Natural killer cell (primary cell): Measurements from ENCODE around the gene SLC35F3. TPM values are rescaled to one million over a fixed set of nuclear protein-coding genes. Genes with fewer than 3 reads are reported as not detected.
"Not testable (repeated sequence)": the region's sequence is repeated elsewhere in the genome, so short reads cannot be mapped to it uniquely, and the experiment has no call there.

Experiments used
- ATAC-seq, 3 donors: fragments of 150-1000 bp in 2 of 3; fragments of 200-7000 bp in 1 of 3; cut with Tn5 transposase; 1 replicate in 1 of 3; 2 replicates in 2 of 3; pipeline ENCODE4 v1.10.0; 2021; ENCODE audit warnings: mild to moderate bottlenecking in 2 of 3, moderate library complexity in 2 of 3
- DNase-seq, 2 donors: peaks; one replicate each; pipeline versions ENCODE4 v3.0.0 to v3.0.0-alpha.2; 2013 to 2021; ENCODE audit warnings: mixed read lengths in 1 of 2
- H3K27ac ChIP-seq: one replicate; pipeline ENCODE4 v1.5.1; 2013; ENCODE audit warnings: mild to moderate bottlenecking, low read length
- H3K27me3 ChIP-seq: one replicate; pipeline ENCODE4 v1.6.1; 2013; ENCODE audit warnings: low read length; ENCODE audit not compliant: control insufficient read depth, insufficient read depth
- H3K36me3 ChIP-seq: one replicate; pipeline ENCODE4 v1.6.1; 2013; ENCODE audit warnings: low read length; ENCODE audit not compliant: control insufficient read depth, insufficient read depth
- H3K4me1 ChIP-seq: one replicate; pipeline ENCODE4 v1.6.1; 2013; ENCODE audit warnings: low read length; ENCODE audit not compliant: control insufficient read depth, insufficient read depth
- H3K4me3 ChIP-seq: one replicate; pipeline ENCODE4 v1.5.1; 2013; ENCODE audit warnings: low read length
- H3K9me3 ChIP-seq: one replicate; pipeline ENCODE4 v1.6.1; 2013; ENCODE audit warnings: low read length; ENCODE audit not compliant: control insufficient read depth, insufficient read depth
- H3K27ac Mint-ChIP-seq, 2 donors: one replicate each; pipeline ENCODE4 v1.8.0; 2022; ENCODE audit warnings: mild to moderate bottlenecking in 2 of 2, mixed read lengths in 2 of 2, moderate library complexity in 1 of 2
- H3K27me3 Mint-ChIP-seq, 2 donors: one replicate each; pipeline ENCODE4 v1.8.0; 2022; ENCODE audit warnings: low read depth in 2 of 2, mixed read lengths in 2 of 2
- H3K36me3 Mint-ChIP-seq: one replicate; pipeline ENCODE4 v1.8.0; 2022; ENCODE audit warnings: mixed read lengths
- H3K4me1 Mint-ChIP-seq, 2 donors: one replicate each; pipeline ENCODE4 v1.8.0; 2022; ENCODE audit warnings: mixed read lengths in 2 of 2
- H3K4me3 Mint-ChIP-seq: one replicate; pipeline ENCODE4 v1.8.0; 2022; ENCODE audit warnings: mild to moderate bottlenecking, moderate library complexity, mixed read lengths
- H3K9me3 Mint-ChIP-seq, 2 donors: one replicate each; pipeline ENCODE4 v1.8.0; 2022; ENCODE audit warnings: mixed read lengths in 2 of 2
- CTCF ChIP-seq: fragments of 200-600 bp; IDR thresholded peaks from one replicate; pipeline ENCODE4 v1.8.0; 2022; ENCODE audit warnings: antibody characterized with exemption
- WGBS: methylation state at CpG from one replicate; pipeline ENCODE4 v1.1.7; 2013; ENCODE audit warnings: missing lambda C conversion rate; ENCODE audit not compliant: insufficient coverage; 5-methylcytosine and 5-hydroxymethylcytosine counted together
- intact Hi-C: fragments of 100-400 bp; cut with micrococcal nuclease; formaldehyde crosslinking; loops from one replicate; pipeline ENCODE4 v1.14.2; 2022
- total RNA-seq, 4 donors: library from RNA; stranded (reverse); fragments of 120-200 nt in 1 of 4; gene quantifications; one replicate each; pipeline versions ENCODE4 v1.2.3 to v1.2.4, GENCODE V29; 2013 to 2022

Gene SLC35F3
- total RNA-seq, 3 donors from 2014 or later (not counting 1 experiment from before 2014, with no cell fraction given): not detected

- WGBS: no CpG with 5 or more reads among the region's 1 CpG
- peaks cover 3% of the 10 kb centered on the region for H3K27me3 ChIP-seq
- TF ChIP-seq CTCF: no peak
- H3K4me1 ChIP-seq: no peaks in the 10 kb centered on the region
- no peaks in the 10 kb centered on the region for H3K36me3 ChIP-seq
- DNase-seq: no peak
- H3K4me3 Mint-ChIP-seq: no peak overlapping the region
- intact Hi-C loops: no loop called here
- H3K4me1 Mint-ChIP-seq: no peaks in the 10 kb centered on the region
- no peak for ATAC-seq
- H3K9me3 ChIP-seq: no peaks in the 10 kb centered on the region
- no peaks in the 10 kb centered on the region for H3K36me3 Mint-ChIP-seq
- H3K27ac ChIP-seq: no peak overlapping the region
- H3K27ac Mint-ChIP-seq: no peak overlapping the region
- H3K9me3 Mint-ChIP-seq: no peaks in the 10 kb centered on the region
- H3K4me3 ChIP-seq: no peak overlapping the region
- peaks cover 19 to 52% of the 10 kb centered on the region in 2 donors for H3K27me3 Mint-ChIP-seq
These were observed 393.2 kb downstream of the SLC35F3 start for GRCh38 chr1:234297668-234298067.

GRCh38 chr1:234300096-234300495, 395.6 kb downstream of the SLC35F3 start:
- intact Hi-C loops: no loop called here
- no peaks in the 10 kb centered on the region for H3K36me3 ChIP-seq
- DNase-seq (no peak), ATAC-seq (no peak)
- peaks cover 17 to 40% of the 10 kb centered on the region in 2 donors for H3K27me3 Mint-ChIP-seq
- no peaks in the 10 kb centered on the region for H3K36me3 Mint-ChIP-seq
- no peak overlapping the region for H3K4me3 Mint-ChIP-seq
- H3K4me3 ChIP-seq: no peak overlapping the region
- no peak overlapping the region for H3K27ac ChIP-seq
- no peaks in the 10 kb centered on the region for H3K4me1 ChIP-seq
- H3K9me3 Mint-ChIP-seq: no peaks in the 10 kb centered on the region
- TF ChIP-seq CTCF: no peak
- H3K9me3 ChIP-seq: no peaks in the 10 kb centered on the region
- H3K27ac Mint-ChIP-seq: no peak overlapping the region
- 91% methylated on average over 2 of the region's 2 CpGs for WGBS
- H3K4me1 Mint-ChIP-seq: no peaks in the 10 kb centered on the region
- H3K27me3 ChIP-seq: no peaks in the 10 kb centered on the region

GRCh38 chr1:234301663-234302062, 397.2 kb downstream of the SLC35F3 start:
- H3K4me3 Mint-ChIP-seq, H3K27ac Mint-ChIP-seq, ATAC-seq, H3K4me3 ChIP-seq, H3K4me1 Mint-ChIP-seq, H3K4me1 ChIP-seq, H3K36me3 ChIP-seq, intact Hi-C loops, H3K27me3 ChIP-seq, H3K27ac ChIP-seq, H3K9me3 Mint-ChIP-seq, DNase-seq, H3K36me3 Mint-ChIP-seq, H3K9me3 ChIP-seq: not testable (repeated sequence)
- H3K27me3 Mint-ChIP-seq: peaks cover 14 to 24% of the 10 kb centered on the region in 2 donors
- no CpG with 5 or more reads among the region's 1 CpG for WGBS

GRCh38 chr1:234302354-234302962, 398.0 kb downstream of the SLC35F3 start:
- no peak overlapping the region for H3K4me3 Mint-ChIP-seq
- no peaks in the 10 kb centered on the region for H3K9me3 ChIP-seq
- intact Hi-C loops: no loop called here
- no peak overlapping the region for H3K4me3 ChIP-seq
- no peak overlapping the region for H3K27ac ChIP-seq
- ATAC-seq (no peak), DNase-seq (peak in 1 of 2 donors; percentile 31)
- no peaks in the 10 kb centered on the region for H3K9me3 Mint-ChIP-seq
- H3K27me3 ChIP-seq: no peaks in the 10 kb centered on the region
- H3K36me3 ChIP-seq: no peaks in the 10 kb centered on the region
- no peaks in the 10 kb centered on the region for H3K4me1 ChIP-seq
- no peaks in the 10 kb centered on the region for H3K36me3 Mint-ChIP-seq
- no peaks in the 10 kb centered on the region for H3K4me1 Mint-ChIP-seq
- peaks cover 13 to 20% of the 10 kb centered on the region in 2 donors for H3K27me3 Mint-ChIP-seq
- 30% methylated on average over 6 of the region's 6 CpGs for whole genome bisulfite sequencing
- H3K27ac Mint-ChIP-seq: no peak overlapping the region
- no peak for TF ChIP-seq CTCF
